HUES48 (cell line): ENCODE results near the gene FADS2.

Source experiments
- H3K27ac ChIP-seq: one replicate; pipeline ENCODE4 v1.7.0; 2013; ENCODE audit warnings: low read depth, low read length, inconsistent platforms
- H3K27me3 ChIP-seq: 2 replicates; pipeline ENCODE4 v1.6.1; 2013; ENCODE audit warnings: mild to moderate bottlenecking, low read length; ENCODE audit not compliant: control insufficient read depth, insufficient read depth
- H3K36me3 ChIP-seq: 2 replicates; pipeline ENCODE4 v1.6.1; 2013; ENCODE audit warnings: low read length; ENCODE audit not compliant: control insufficient read depth, insufficient read depth
- H3K4me1 ChIP-seq: 2 replicates; pipeline ENCODE4 v1.6.1; 2013; ENCODE audit warnings: mild to moderate bottlenecking, low read length; ENCODE audit not compliant: control insufficient read depth, insufficient read depth
- H3K4me3 ChIP-seq: 2 replicates; pipeline ENCODE4 v1.5.1; 2013; ENCODE audit warnings: mild to moderate bottlenecking, low read depth, low read length
- H3K9ac ChIP-seq: 2 replicates; pipeline ENCODE4 v1.6.1; 2013; ENCODE audit warnings: mild to moderate bottlenecking, low read depth, low read length, moderate library complexity
- H3K9me3 ChIP-seq: 2 replicates; pipeline ENCODE4 v1.6.1; 2013; ENCODE audit warnings: low read length; ENCODE audit not compliant: control insufficient read depth, insufficient read depth

The FADS2 gene

DNA sequence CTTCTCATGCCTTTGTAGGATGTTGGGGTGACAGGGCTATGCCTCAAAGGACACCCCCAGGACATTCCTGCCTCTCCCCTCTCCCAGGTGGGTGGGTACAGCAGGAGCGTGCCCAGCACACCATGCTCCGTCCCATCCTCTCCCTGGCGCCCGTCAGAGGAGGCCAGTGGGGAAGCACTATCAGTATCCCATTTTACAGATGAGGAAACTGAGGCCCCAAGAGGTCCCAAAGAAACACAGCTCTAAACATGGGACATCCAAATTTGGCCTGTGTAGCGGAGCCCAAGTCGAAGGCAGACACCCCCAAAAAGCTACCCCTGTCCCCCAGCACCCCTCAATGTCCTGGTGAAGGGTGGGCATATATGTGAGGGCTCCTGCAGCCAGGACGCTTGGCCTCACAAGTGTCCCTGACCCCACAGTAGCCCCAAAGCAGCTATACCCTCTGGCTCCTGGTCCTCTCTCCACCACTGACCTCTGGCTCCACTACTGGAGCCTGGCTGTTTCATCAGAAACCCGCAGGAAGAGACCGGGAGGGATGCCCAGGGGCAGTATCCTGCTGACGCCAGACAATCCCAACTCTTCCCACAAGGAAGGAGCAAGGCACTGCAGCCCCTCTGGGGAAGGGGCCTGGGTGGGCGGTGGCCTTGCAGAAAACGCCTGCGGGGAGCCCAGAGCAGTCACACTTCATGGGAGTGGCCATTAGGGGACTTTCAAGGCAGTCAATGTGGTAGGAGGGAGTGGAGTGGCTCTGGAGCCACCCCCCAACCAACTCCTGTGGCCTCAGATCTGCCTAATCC lies 57.9 kb downstream of the FADS2 start:
- Histone ChIP-seq H3K9me3 (no peaks in the 10 kb centered on the region), H3K36me3 (no peaks in the 10 kb centered on the region), H3K27ac (no peak overlapping the region), H3K4me1 (peaks cover 7% of the 10 kb centered on the region; the same call in 1 of the 2 replicates), H3K4me3 (no peak overlapping the region), H3K9ac (no peak overlapping the region), H3K27me3 (no peaks in the 10 kb centered on the region)

GRCh38 chr11:61886643-61887042 lies 58.5 kb downstream of the FADS2 start:
- Histone ChIP-seq H3K27me3 (no peaks in the 10 kb centered on the region), H3K27ac (no peak overlapping the region)

DNA sequence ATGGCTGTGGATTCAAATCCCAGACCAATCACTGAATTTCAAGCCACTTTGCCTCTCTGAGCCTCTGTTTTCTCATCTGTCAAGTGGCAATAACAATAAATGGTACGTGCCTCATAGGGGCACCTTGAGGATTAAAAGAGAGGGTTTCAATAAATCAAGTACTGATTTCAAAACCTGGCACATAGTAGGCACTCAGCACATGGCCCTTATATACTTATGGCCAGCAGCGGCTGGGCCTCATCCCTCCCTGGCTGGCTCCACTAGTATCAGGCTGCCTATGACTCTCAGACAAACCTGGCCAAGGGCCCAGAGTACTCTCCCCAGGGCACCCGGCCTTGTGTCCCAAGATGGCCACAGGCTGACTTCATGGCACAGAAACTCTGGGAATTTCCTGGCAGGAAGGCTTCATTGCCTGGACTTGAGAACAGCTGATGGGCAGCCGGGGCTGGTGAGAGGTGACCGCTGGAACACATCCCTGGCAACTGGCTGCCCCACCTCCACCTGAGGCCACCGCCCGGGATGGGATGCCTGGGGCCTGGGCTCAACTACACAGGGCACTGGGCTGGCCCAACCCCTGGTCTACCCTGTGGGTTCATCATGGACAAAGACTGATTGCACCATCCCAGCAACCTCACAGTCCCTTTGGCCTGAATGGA lies 59.9 kb downstream of the FADS2 start:
- Histone ChIP-seq H3K27me3 (no peaks in the 10 kb centered on the region), H3K9me3 (no peaks in the 10 kb centered on the region), H3K4me1 (no peaks in the 10 kb centered on the region), H3K4me3 (no peak overlapping the region), H3K9ac (no peak overlapping the region), H3K27ac (no peak overlapping the region), H3K36me3 (no peaks in the 10 kb centered on the region)

More at GRCh38 chr11:61886643-61887042, 58.5 kb downstream of the FADS2 start:
- no peaks in the 10 kb centered on the region for H3K36me3 ChIP-seq
- H3K9ac ChIP-seq, result no peak overlapping the region
- 0 out of 2 replicates have a peak, but pooled peaks cover under 1% of the 10 kb centered on the region for H3K4me1 ChIP-seq
- no peaks in the 10 kb centered on the region for H3K9me3 ChIP-seq
- H3K4me3 ChIP-seq, result no peak overlapping the region

- no peaks in the 10 kb centered on the region for H3K9me3 ChIP-seq
- no peaks in the 10 kb centered on the region for H3K36me3 ChIP-seq
- no peaks in the 10 kb centered on the region for H3K27me3 ChIP-seq
- no peak overlapping the region for H3K9ac ChIP-seq
- no peak overlapping the region for H3K4me3 ChIP-seq
- H3K27ac ChIP-seq, result no peak overlapping the region
- no peaks in the 10 kb centered on the region for H3K4me1 ChIP-seq
Observed at GRCh38 chr11:61888590-61888989, 60.5 kb downstream of the FADS2 start.

DNA sequence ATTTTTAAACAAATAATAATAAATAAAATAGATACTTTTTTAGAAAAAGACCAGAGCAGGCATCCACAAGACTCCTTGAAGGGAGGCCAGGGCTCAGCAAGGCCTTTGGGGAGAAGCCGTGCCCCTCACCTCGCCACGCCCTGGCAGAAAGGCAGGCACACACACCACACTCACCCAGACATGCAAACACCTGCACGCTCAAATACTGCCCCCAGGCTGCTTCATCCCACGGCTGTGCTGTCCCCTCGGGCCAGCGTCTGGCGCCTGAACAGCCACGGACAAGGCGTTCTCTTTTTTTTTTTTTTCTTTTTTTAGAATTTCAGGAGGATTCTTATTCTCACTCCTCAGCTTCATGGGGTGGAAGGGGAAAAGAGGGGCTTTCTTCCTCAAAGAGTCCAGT lies 61.7 kb downstream of the FADS2 start:
- Histone ChIP-seq H3K36me3 (no peaks in the 10 kb centered on the region), H3K4me1 (no peaks in the 10 kb centered on the region), H3K27me3 (no peaks in the 10 kb centered on the region), H3K9ac (no peak overlapping the region), H3K9me3 (no peaks in the 10 kb centered on the region), H3K4me3 (peak overlapping the region; percentile 87; the same call in 1 of the 2 replicates), H3K27ac (no peak overlapping the region)

DNA sequence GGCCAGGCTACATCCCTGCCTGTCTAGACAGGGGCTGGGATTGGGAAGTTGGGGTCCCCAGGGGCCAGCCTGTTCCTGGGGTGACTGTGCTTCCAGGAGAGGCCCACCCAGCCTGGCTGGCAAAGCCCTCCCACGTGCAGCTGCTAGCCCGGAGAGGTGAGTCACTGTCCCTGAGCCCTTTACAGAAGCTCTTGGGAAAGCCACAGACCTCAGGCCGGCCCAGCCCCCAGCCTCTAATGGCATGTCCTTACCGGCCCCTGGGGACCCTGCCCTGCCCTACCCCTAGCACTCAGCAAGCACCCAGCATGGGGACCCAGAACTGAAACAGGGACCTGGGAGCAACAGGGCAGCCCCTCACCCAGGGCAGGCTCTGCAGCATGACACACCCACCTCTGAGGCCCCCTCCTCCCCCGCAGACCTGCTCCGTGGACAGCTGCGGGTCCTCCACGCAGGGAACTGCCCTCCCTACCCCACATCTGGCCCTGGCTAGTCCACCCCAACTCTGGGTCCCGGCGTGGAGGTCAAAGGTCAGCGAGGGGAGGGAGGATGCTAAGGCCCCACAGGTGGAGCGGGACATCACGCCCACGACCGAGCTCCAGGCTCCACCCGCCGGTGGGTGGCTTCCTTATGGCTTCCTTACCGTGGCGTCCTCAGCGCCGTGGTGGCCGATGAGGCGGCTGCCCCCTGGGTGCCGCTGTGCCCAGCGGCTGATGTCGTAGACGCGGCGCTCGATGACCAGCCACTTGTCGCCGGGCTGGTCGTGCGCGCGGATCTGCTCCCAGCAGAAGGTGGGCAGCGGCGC lies 62.6 kb downstream of the FADS2 start:
- Histone ChIP-seq H3K4me1 (no peaks in the 10 kb centered on the region), H3K27ac (no peak overlapping the region)

GRCh38 chr11:61891331-61892084 lies 63.4 kb downstream of the FADS2 start, which contains the start of gene FADS3:
Gene FADS3 (minus strand): TSS chr11:61891545. CDS start chr11:61891381, 164 bp downstream.
- Histone ChIP-seq H3K9me3 (no peaks in the 10 kb centered on the region), H3K9ac (peak within 1 kb of the TSS; percentile 65), H3K27me3 (no peaks in the 10 kb centered on the region), H3K27ac (no peak within 1 kb of the TSS), H3K4me3 (peak within 1 kb of the TSS; percentile 87), H3K4me1 (no peaks in the 10 kb centered on the region), H3K36me3 (no peaks in the 10 kb centered on the region)

More for the DNA sequence above, 62.6 kb downstream of the FADS2 start:
- H3K4me3 ChIP-seq, result peak overlapping the region; percentile 87
- H3K36me3 ChIP-seq, result no peaks in the 10 kb centered on the region
- H3K9ac ChIP-seq, result peak overlapping the region; percentile 65
- no peaks in the 10 kb centered on the region for H3K9me3 ChIP-seq
- no peaks in the 10 kb centered on the region for H3K27me3 ChIP-seq

DNA sequence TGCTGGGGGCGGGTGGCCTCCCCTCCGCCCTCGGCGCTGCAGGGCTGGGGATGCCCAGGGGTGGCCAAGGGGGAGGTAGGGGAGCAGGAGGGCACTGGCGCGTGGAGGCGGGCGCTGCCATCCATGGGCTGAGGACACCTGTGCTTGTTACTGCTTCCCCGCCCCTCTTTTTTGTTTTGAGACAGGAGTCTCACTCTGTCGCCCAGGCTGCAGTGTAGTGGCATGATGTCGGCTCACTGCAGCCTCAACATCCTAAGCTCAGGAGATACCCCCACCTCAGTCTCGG lies 63.9 kb downstream of the FADS2 start:
- H3K9ac ChIP-seq, result no peak overlapping the region
- H3K9me3 ChIP-seq, result no peaks in the 10 kb centered on the region
- H3K4me1 ChIP-seq, result peaks cover under 1% of the 10 kb centered on the region; the same call in 1 of the 2 replicates
- no peak overlapping the region for H3K27ac ChIP-seq
- H3K36me3 ChIP-seq, result no peaks in the 10 kb centered on the region
- H3K4me3 ChIP-seq, result peak overlapping the region; percentile 87
- no peaks in the 10 kb centered on the region for H3K27me3 ChIP-seq

DNA sequence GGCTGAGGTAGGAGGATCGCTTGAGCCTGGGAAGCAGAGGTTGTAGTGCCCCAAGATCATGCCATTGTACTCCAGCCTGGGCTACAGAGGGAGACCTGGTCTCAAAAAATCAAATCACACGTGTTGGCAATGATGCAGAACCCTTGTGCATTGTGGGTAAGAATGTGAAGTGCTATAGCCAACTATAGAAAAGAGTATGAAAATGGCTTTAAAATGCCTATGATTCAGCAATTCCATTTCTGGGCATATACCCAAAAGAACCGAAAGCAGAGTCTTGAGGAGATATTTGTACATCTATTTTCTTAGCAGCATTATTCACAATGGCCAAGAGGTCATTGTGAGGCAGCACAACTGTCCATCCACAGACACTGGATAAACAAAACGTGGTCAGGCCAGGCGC lies 65.9 kb downstream of the FADS2 start:
- Histone ChIP-seq H3K27ac (no peak overlapping the region), H3K9me3 (no peaks in the 10 kb centered on the region), H3K4me1 (peaks cover 4% of the 10 kb centered on the region; the same call in 1 of the 2 replicates), H3K4me3 (no peak overlapping the region), H3K36me3 (no peaks in the 10 kb centered on the region), H3K27me3 (no peaks in the 10 kb centered on the region), H3K9ac (no peak overlapping the region)

DNA sequence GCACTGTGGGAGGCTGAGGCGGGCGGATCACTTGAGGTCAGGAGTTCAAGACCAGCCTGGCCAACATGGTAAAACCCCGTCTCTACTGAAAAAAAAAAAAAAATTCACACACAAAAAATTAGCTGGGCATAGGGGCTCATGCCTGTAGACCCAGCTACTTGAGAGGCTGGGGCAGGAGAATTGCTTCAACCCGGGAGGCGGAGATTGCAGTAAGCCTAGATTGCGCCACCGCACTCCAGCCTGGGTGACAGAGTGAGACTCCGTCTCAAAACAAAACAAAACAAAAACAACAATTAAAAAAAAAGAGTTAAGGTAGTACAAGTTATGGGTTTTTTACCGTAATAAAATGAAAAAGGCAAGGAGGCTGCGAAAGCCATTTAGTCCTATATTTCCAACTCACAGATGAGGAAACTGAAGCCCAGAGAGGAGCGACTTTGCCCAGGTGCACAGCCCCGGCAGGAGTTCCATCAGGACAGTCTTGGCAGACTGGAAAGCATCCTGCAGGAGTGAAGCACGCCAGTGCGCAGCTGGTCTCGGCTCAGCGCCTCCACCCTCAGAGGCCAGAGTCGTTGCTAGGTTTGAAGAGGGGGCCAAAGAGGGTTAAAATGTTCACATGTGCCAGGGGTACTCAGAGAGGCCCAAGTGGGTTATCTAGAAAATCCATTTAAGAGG lies 67.1 kb downstream of the FADS2 start:
- Histone ChIP-seq H3K27me3 (no peaks in the 10 kb centered on the region), H3K27ac (no peak overlapping the region), H3K9me3 (no peaks in the 10 kb centered on the region), H3K4me1 (peaks cover 4% of the 10 kb centered on the region; the same call in 1 of the 2 replicates), H3K36me3 (no peaks in the 10 kb centered on the region), H3K4me3 (no peak overlapping the region), H3K9ac (no peak overlapping the region)
